Motor neuron (in vitro differentiated cells): ENCODE data around the gene PSKH1. TPM values are rescaled to one million over a fixed set of nuclear protein-coding genes. Genes with fewer than 3 reads are reported as not detected.

Experiments used
- ATAC-seq, 8 experiments: fragments of 200-7000 bp; cut with Tn5 transposase; replicated peaks in 6 of 8; 2 replicates each; pipeline ENCODE4 v1.8.0; 2021; ENCODE audit warnings: mild to moderate bottlenecking in 8 of 8, moderate library complexity in 8 of 8
- H3K27ac ChIP-seq, 2 donors: fragments of 250-450 bp; sonication (Bioruptor Pico); 2 replicates each; pipeline ENCODE4 v1.9.0; 2021; ENCODE audit warnings: antibody characterized with exemption in 2 of 2, mild to moderate bottlenecking in 2 of 2, moderate library complexity in 1 of 2
- H3K4me1 ChIP-seq, 2 donors: fragments of 250-450 bp; sonication (Bioruptor Pico); replicated peaks in 1 of 2; 2 replicates each; pipeline ENCODE4 v1.6.1; 2021; ENCODE audit warnings: antibody characterized with exemption in 2 of 2, mild to moderate bottlenecking in 2 of 2, moderate library complexity in 1 of 2
- H3K4me3 ChIP-seq, 5 donors: fragments of 250-450 bp; sonication (Bioruptor Pico); 2 replicates each; pipeline ENCODE4 v1.9.0; 2021; ENCODE audit warnings: antibody characterized with exemption in 5 of 5, mild to moderate bottlenecking in 5 of 5, moderate library complexity in 4 of 5
- WGBS, 10 experiments: fragments of 450-650 bp; shearing (Covaris generic); methylation state at CpG; one replicate each; pipeline ENCODE4 v1.0.0; 2022; 5-methylcytosine and 5-hydroxymethylcytosine counted together
- in situ Hi-C, 9 experiments: fragments of 400-800 bp; cut with MboI; loops; one replicate each; pipeline ENCODE4 v1.15.0; 2021; ENCODE audit warnings: low sequenced_read_pairs in 9 of 9, low pct_unique_long_range_greater_than_20kb in 2 of 9; ENCODE audit not compliant: unreplicated experiment in 9 of 9
- total RNA-seq, 8 experiments: library from RNA; unstranded; fragments of 300-600 nt; gene quantifications; 2 replicates each; pipeline versions ENCODE4 v1.2.3 to v1.2.4, GENCODE V29; 2022

The PSKH1 gene
- total RNA-seq, 8 experiments from 2014 or later: 7.2 to 35.2 (median 13.9) TPM

- Histone ChIP-seq H3K4me1 (peaks cover 0 to 2% of the 10 kb centered on the region in 2 donors), H3K4me3 (no peak overlapping the region), H3K27ac (no peak overlapping the region)
- in situ Hi-C loops: no loop called here
- peak in 1 of 8 experiments; percentile 21 for ATAC-seq
- 88 to 100% (median 100%) methylated on average over 1 to 4 of the region's 10 CpGs; no CpG with 5 or more reads in 5 of the 10 experiments for WGBS, 10 experiments
Measured at GRCh38 chr16:67923414-67924116, 30.5 kb downstream of the PSKH1 start.

GRCh38 chr16:67924140-67924906, 31.3 kb downstream of the PSKH1 start:
- in situ Hi-C loops: no loop called here
- no peak for ATAC-seq
- Histone ChIP-seq H3K27ac (no peak overlapping the region), H3K4me1 (peaks cover 0 to 2% of the 10 kb centered on the region in 2 donors), H3K4me3 (no peak overlapping the region)
- 80 to 100% (median 93%) methylated on average over 1 to 5 of the region's 10 CpGs; no CpG with 5 or more reads in 4 of the 10 experiments for WGBS, 10 experiments

DNA sequence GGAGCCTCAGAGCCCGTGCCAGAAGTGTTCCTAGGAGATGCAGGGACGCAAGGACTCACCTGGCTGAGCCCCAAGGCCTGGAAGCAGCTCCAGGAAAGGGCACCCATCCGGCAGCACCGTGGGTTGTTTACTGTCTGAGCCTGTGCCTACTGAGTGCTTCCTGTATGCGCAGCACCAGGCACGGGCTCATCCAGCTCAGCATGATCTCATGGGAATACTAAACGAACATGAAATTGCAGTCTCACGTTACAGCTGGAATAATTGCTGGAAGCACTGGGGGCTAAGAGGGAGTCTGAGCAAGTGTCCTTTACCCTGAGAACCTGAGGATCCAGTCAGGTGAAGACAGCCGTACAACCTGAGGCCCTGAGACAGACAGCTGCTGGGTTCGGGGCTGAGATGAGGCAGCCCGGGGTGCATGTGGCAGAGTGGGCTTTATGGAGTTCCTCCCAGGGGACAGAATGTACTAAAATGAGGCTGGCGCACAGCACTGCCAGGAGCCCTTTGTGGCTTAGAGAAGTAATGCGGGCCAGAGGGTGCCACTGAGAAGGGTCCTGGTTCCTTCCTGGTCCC, 33.2 kb downstream of the PSKH1 start:
- peak in 6 of 8 experiments; percentile 8 to 62 (median 31) for ATAC-seq
- Histone ChIP-seq H3K4me3 (no peak overlapping the region), H3K4me1 (no peaks in the 10 kb centered on the region), H3K27ac (no peak overlapping the region)
- WGBS, 10 experiments: 17 to 100% (median 69%) methylated on average over 1 to 4 of the region's 13 CpGs; no CpG with 5 or more reads in 1 of the 10 experiments
- in situ Hi-C loops: no loop called here

GRCh38 chr16:67927131-67927941, 34.3 kb downstream of the PSKH1 start:
- Histone ChIP-seq H3K27ac (no peak overlapping the region), H3K4me1 (no peaks in the 10 kb centered on the region), H3K4me3 (no peak overlapping the region)
- WGBS, 10 experiments: 80 to 100% (median 88%) methylated on average over 2 to 4 of the region's 22 CpGs; no CpG with 5 or more reads in 5 of the 10 experiments
- no peak for ATAC-seq
- in situ Hi-C loops: no loop called here

GRCh38 chr16:67928147-67928546, 35.1 kb downstream of the PSKH1 start:
- ATAC-seq: peak in 3 of 8 experiments; percentile 1 to 6 (median 5)
- no peak overlapping the region for H3K27ac ChIP-seq
- no peaks in the 10 kb centered on the region for H3K4me1 ChIP-seq
- in situ Hi-C loops: no loop called here
- no peak overlapping the region for H3K4me3 ChIP-seq
- 7 to 84% methylated on average over 2 of the region's 7 CpGs; no CpG with 5 or more reads in 8 of the 10 experiments for whole genome bisulfite sequencing, 10 experiments

DNA sequence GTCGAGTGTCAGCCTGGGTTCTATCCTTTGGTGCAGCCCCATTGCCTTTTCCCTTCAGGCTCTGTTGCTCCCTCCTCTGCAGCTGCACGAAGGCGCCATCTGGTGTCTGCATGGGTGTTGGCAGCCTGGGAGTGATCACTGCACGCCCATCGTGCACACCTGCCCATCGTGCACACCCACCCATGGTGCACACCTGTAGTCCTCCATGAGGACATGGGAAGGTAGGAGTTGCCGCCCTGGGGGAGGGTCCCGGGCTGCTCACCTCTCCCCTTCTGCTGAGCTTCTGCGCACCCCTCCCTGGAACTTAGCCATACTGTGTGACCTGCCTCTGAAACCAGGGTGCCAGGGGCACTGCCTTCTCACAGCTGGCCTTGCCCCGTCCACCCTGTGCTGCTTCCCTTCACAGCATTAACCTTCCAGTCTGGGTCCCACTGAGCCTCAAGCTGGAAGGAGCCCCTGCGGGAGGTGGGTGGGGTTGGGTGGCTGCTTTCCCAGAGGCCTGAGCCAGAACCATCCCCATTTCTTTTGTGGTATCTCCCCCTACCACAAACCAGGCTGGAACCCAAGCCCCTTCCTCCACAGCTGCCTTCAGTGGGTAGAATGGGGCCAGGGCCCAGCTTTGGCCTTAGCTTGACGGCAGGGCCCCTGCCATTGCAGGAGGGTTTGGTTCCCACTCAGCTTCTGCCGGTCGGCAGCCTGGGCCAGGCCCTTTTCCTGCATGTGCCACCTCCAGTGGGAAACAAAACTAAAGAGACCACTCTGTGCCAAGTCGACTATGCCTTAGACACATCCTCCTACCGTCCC, 35.7 kb downstream of the PSKH1 start:
- WGBS, 10 experiments: 0 to 82% (median 6%) methylated on average over 2 to 4 of the region's 16 CpGs; no CpG with 5 or more reads in 5 of the 10 experiments

GRCh38 chr16:67930191-67930590, 37.1 kb downstream of the PSKH1 start:
- in situ Hi-C loops: no loop called here
- Histone ChIP-seq H3K27ac (no peak overlapping the region), H3K4me3 (no peak overlapping the region), H3K4me1 (peaks cover 3 to 8% of the 10 kb centered on the region in 2 donors)
- ATAC-seq: no peak
- WGBS, 10 experiments: 100% methylated on average over 1 of the region's 14 CpGs; no CpG with 5 or more reads in 9 of the 10 experiments

More for the DNA sequence above, 35.7 kb downstream of the PSKH1 start:
- no peak overlapping the region for H3K27ac ChIP-seq
- H3K4me3 ChIP-seq: no peak overlapping the region
- no peaks in the 10 kb centered on the region for H3K4me1 ChIP-seq
- ATAC-seq: peak; percentile 63 to 83 (median 70)
- in situ Hi-C loops: no loop called here

GRCh38 chr16:67930678-67931211, 37.7 kb downstream of the PSKH1 start:
- H3K4me1 ChIP-seq: peaks cover 3 to 8% of the 10 kb centered on the region in 2 donors
- no peak overlapping the region for H3K4me3 ChIP-seq
- in situ Hi-C loops: no loop called here
- H3K27ac ChIP-seq: no peak overlapping the region
- no peak for ATAC-seq
- 93% methylated on average over 3 to 6 of the region's 17 CpGs; no CpG with 5 or more reads in 8 of the 10 experiments for whole genome bisulfite sequencing, 10 experiments

GRCh38 chr16:67931712-67932461, 38.8 kb downstream of the PSKH1 start, which contains the start of gene CTRL:
Gene CTRL, minus strand, starts transcription at chr16:67931862. Its CDS starts 10 bp downstream, at chr16:67931852.
- in situ Hi-C loops: no loop called here
- Histone ChIP-seq H3K4me1 (peaks cover 4 to 10% of the 10 kb centered on the region in 2 donors), H3K4me3 (no peak within 1 kb of the TSS), H3K27ac (no peak within 1 kb of the TSS)
- 67 to 100% (median 95%) methylated on average over 1 to 5 of the region's 15 CpGs; no CpG with 5 or more reads in 4 of the 10 experiments for WGBS, 10 experiments
- no peak for ATAC-seq

DNA sequence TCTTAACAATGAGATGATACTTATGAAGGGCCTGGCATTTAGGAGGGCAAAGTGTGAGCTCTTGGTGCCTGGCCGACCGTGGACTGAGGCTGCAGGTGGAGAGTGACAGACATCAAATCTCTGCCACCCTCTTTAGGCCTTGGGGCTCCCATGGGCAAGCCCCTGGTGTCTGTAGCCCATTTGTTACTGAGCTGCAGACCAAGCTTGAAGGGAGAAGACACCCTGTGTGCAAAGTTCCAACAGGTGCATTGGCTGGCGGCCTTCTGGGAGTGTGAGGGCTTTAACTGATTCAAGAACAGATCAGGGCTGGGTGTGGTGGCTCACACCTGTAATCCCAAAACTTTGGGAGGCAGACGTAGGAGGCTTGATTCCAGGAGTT, 39.4 kb downstream of the PSKH1 start:
- peaks cover 7 to 14% of the 10 kb centered on the region in 2 donors for H3K4me1 ChIP-seq
- in situ Hi-C loops: no loop called here
- H3K4me3 ChIP-seq: no peak overlapping the region
- H3K27ac ChIP-seq: no peak overlapping the region
- no peak for ATAC-seq
- WGBS, 10 experiments: 92 to 100% (median 97%) methylated on average over 1 to 4 of the region's 4 CpGs; no CpG with 5 or more reads in 5 of the 10 experiments

GRCh38 chr16:67933805-67934204, 40.8 kb downstream of the PSKH1 start:
- Histone ChIP-seq H3K4me3 (peak overlapping the region in 1 of 5 donors; percentile 80), H3K27ac (no peak overlapping the region), H3K4me1 (peaks cover 7 to 14% of the 10 kb centered on the region in 2 donors)
- 33 to 100% (median 83%) methylated on average over 1 to 6 of the region's 7 CpGs; no CpG with 5 or more reads in 4 of the 10 experiments for WGBS, 10 experiments
- ATAC-seq: no peak
- in situ Hi-C loops: no loop called here
